Liver (tissue), 9 donors: ENCODE data around the gene PDE6D. TPM values are rescaled to one million over a fixed set of nuclear protein-coding genes. Genes with fewer than 3 reads are reported as not detected.
A peak's percentile ranks its signal among the peaks of the same experiment; 100 is the strongest.

Experiments used
- DNase-seq: peaks from one replicate; pipeline ENCODE4 v3.0.0-alpha.2; 2017; ENCODE audit warnings: low spot score
- H3K27ac ChIP-seq, 2 donors: one replicate each; pipeline ENCODE4 v1.7.0; 2013; ENCODE audit warnings: inconsistent platforms in 2 of 2, low read length in 2 of 2, control low read depth in 1 of 2, low read depth in 1 of 2, mild to moderate bottlenecking in 1 of 2
- H3K27me3 ChIP-seq, 4 donors: one replicate each; pipeline versions ENCODE4 v1.6.1 to v1.7.0; 2013; ENCODE audit warnings: low read length in 3 of 4, inconsistent platforms in 1 of 4, mild to moderate bottlenecking in 1 of 4, moderate library complexity in 1 of 4; ENCODE audit not compliant: control insufficient read depth in 4 of 4, insufficient read depth in 4 of 4
- H3K36me3 ChIP-seq, 4 donors: one replicate each; pipeline versions ENCODE4 v1.6.1 to v1.7.0; 2013; ENCODE audit warnings: low read length in 3 of 4, mild to moderate bottlenecking in 3 of 4, low read depth in 1 of 4, moderate library complexity in 1 of 4; ENCODE audit not compliant: control insufficient read depth in 4 of 4, insufficient read depth in 3 of 4
- H3K4me1 ChIP-seq, 4 donors: one replicate each; pipeline versions ENCODE4 v1.6.1 to v1.7.0; 2013; ENCODE audit warnings: low read length in 3 of 4, mild to moderate bottlenecking in 3 of 4, moderate library complexity in 1 of 4; ENCODE audit not compliant: control insufficient read depth in 4 of 4, insufficient read depth in 4 of 4
- H3K4me3 ChIP-seq, 3 donors: one replicate each; pipeline versions ENCODE4 v1.6.1 to v1.7.0; 2013; ENCODE audit warnings: low read length in 3 of 3, control low read depth in 1 of 3, low read depth in 1 of 3, mild to moderate bottlenecking in 1 of 3
- H3K9ac ChIP-seq, 2 donors: one replicate each; pipeline ENCODE4 v1.7.0; 2013; ENCODE audit warnings: low read length in 2 of 2, mild to moderate bottlenecking in 2 of 2, moderate library complexity in 2 of 2, control low read depth in 1 of 2, low read depth in 1 of 2
- H3K9me3 ChIP-seq, 4 donors: one replicate each; pipeline versions ENCODE4 v1.6.1 to v1.7.0; 2013; ENCODE audit warnings: low read length in 3 of 4; ENCODE audit not compliant: control insufficient read depth in 4 of 4
- CTCF ChIP-seq: fragments of 150-350 bp; IDR thresholded peaks from 2 replicates; pipeline ENCODE4 v1.5.1; 2017; ENCODE audit warnings: improper control_type of control experiment, low read depth, low read length; ENCODE audit not compliant: missing input control
- FOXA1 ChIP-seq: IDR thresholded peaks from 2 replicates; pipeline ENCODE4 v1.6.1; 2016; ENCODE audit warnings: antibody characterized with exemption
- FOXA2 ChIP-seq: IDR thresholded peaks from 2 replicates; pipeline ENCODE4 v1.6.1; 2016; ENCODE audit warnings: antibody characterized with exemption
- HNF4G ChIP-seq: IDR thresholded peaks from 2 replicates; pipeline ENCODE4 v1.6.1; 2016; ENCODE audit warnings: antibody characterized with exemption
- JUND ChIP-seq, 2 donors: IDR thresholded peaks; 2 replicates each; pipeline ENCODE4 v1.6.1; 2016; ENCODE audit warnings: antibody characterized with exemption in 2 of 2
- NR2F2 ChIP-seq: IDR thresholded peaks from 2 replicates; pipeline ENCODE4 v1.6.1; 2016; ENCODE audit warnings: antibody characterized with exemption
- RAD21 ChIP-seq, 2 donors: IDR thresholded peaks; 2 replicates each; pipeline ENCODE4 v1.6.1; 2016; ENCODE audit warnings: antibody characterized with exemption in 2 of 2, mild to moderate bottlenecking in 2 of 2
- RXRA ChIP-seq, 2 donors: IDR thresholded peaks; 2 replicates each; pipeline ENCODE4 v1.6.1; 2017 to 2018; ENCODE audit warnings: antibody characterized with exemption in 2 of 2, mild to moderate bottlenecking in 1 of 2
- SP1 ChIP-seq: IDR thresholded peaks from 2 replicates; pipeline ENCODE4 v1.6.1; 2018; ENCODE audit warnings: antibody characterized with exemption, mild to moderate bottlenecking
- TAF1 ChIP-seq: conservative IDR thresholded peaks from 2 replicates; pipeline ENCODE4 v1.6.1; 2016; ENCODE audit warnings: antibody characterized with exemption, mild to moderate bottlenecking
- YY1 ChIP-seq: IDR thresholded peaks from 2 replicates; pipeline ENCODE4 v1.6.1; 2016; ENCODE audit warnings: antibody characterized with exemption, mild to moderate bottlenecking
- ZBTB33 ChIP-seq: IDR thresholded peaks from 2 replicates; pipeline ENCODE4 v1.6.1; 2016; ENCODE audit warnings: antibody characterized with exemption
- WGBS: extraction: QIAGEN DNeasy Blood & Tissue Kit; methylation state at CpG from one replicate; pipeline ENCODE4 v1.1.7; 2013; 5-methylcytosine and 5-hydroxymethylcytosine counted together
- polyA plus RNA-seq, 2 donors: library from polyadenylated mRNA; stranded (reverse) in 1 of 2; unstranded in 1 of 2; fragments of 200-250 nt in 1 of 2; fragments of >200 nt in 1 of 2; fragmentation: Nextera tagmentation in 1 of 2; extraction: Ambion mirVana in 1 of 2; gene quantifications; one replicate each; pipeline versions ENCODE4 v1.2.1 to v1.2.3, GENCODE V29; 2013 to 2015
- total RNA-seq, 2 donors: library from RNA; depleted of rRNA; stranded (reverse); fragments of >200 nt; gene quantifications; one replicate each; pipeline ENCODE4 v1.2.3, GENCODE V29; 2014
- TF ChIP-seq, protein P1 (sequence below): IDR thresholded peaks from 2 replicates; pipeline ENCODE4 v1.6.1; 2016; ENCODE audit warnings: antibody characterized with exemption
- donor health status: healthy.
- donor health status: healthy.
- donor health status: healthy.
- donor health status: healthy.
- donor health status: healthy.

PDE6D gene
- total and polyA plus RNA-seq, 4 donors: 6.6 to 8.5 (median 7.0) TPM

DNA sequence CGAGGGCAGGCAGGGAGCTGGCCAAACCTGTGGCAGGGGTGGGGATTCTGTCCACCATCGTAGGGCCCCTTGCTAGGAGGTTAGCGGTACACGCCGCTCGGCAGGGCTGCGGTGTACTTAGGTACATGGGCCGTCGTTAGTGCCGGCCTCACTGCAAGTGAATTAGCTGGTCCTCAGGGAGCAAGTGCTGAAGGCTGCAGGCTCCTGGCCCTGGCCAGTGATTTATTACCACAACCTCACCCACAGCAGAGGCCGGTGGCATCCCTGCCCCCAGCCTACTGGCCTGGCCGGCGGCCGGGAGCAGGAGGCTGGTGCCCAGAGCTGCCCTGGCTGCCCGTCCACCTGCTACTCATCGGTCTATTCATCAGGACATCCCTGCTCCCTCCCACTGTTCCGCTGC, 92.4 kb downstream of the PDE6D start (continued):
- TF ChIP-seq ZBTB33: no peak

- Histone ChIP-seq H3K36me3 (no peaks in the 10 kb centered on the region), H3K9me3 (no peaks in the 10 kb centered on the region), H3K9ac (no peak overlapping the region), H3K27me3 (no peaks in the 10 kb centered on the region), H3K4me1 (peaks cover 0 to 4% (median 0%) of the 10 kb centered on the region in 4 donors), H3K27ac (no peak overlapping the region), H3K4me3 (no peak overlapping the region)
- TF ChIP-seq NR2F2: no peak
- no peak for TF ChIP-seq RXRA (IDR thresholded peaks at IDR 0.05)
- TF ChIP-seq JUND (IDR thresholded peaks at IDR 0.05): no peak
- no peak for TF ChIP-seq FOXA2
- TF ChIP-seq SP1: no peak
- TF ChIP-seq, protein P1, sequence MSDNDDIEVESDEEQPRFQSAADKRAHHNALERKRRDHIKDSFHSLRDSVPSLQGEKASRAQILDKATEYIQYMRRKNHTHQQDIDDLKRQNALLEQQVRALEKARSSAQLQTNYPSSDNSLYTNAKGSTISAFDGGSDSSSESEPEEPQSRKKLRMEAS: no peak
- no peak for TF ChIP-seq TAF1
- no peak for TF ChIP-seq YY1
- TF ChIP-seq HNF4G: no peak
- DNase-seq: no peak
- 96% methylated on average over 4 of the region's 4 CpGs for WGBS
These were observed 93.1 kb downstream of the PDE6D start for GRCh38 chr2:231687961-231688360.

DNA sequence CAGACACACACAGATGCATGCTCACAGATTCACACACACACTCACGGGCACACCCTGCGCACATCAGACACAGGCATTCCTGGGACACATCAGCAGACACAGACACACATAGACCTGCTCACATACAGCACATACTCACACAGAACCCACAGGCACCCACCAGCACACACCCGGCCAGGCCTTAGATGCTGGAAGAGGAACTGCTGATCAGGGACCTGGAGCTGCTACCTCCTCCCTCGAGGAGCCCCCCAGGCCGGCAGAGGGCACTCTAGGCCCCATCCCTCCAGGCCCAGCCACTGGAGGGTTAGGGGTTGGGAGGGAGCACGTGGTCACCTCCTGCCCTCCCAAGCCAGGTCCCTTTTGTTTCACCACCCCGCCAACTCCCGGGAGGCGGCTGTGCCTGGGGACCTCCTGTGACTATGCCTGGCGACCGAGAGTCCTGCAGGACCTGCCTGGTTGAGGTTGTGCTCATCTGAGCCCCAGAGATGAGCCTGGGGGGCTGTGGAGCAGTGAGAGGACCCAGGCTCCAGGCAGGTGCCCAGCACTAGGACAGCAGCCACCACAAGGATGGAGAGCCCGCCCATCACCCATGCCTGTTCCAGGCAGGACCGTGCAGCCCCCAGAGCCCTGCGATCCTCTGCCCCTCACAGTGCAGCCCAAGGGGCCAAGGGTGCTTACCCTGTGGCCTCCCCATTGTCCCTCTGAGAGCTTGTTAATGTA, 93.8 kb downstream of the PDE6D start:
- Histone ChIP-seq H3K27me3 (no peaks in the 10 kb centered on the region), H3K4me3 (no peak overlapping the region), H3K9ac (no peak overlapping the region), H3K27ac (no peak overlapping the region), H3K4me1 (peaks cover 0 to 4% (median 0%) of the 10 kb centered on the region in 4 donors), H3K9me3 (no peaks in the 10 kb centered on the region), H3K36me3 (no peaks in the 10 kb centered on the region)
- WGBS: 41% methylated on average over 14 of the region's 14 CpGs
- peak; percentile 75 for DNase-seq
- TF ChIP-seq SP1 (no peak), CTCF (peak; percentile 49), RXRA (IDR thresholded peaks at IDR 0.05) (peak in 1 of 2 donors; percentile 2), FOXA1 (no peak), RAD21 (IDR thresholded peaks at IDR 0.05) (peak; percentile 70 to 81)
